ENCODE data around the gene TAGAP. TPM values are rescaled to one million over a fixed set of nuclear protein-coding genes. Genes with fewer than 3 reads are reported as not detected.
A peak's percentile ranks its signal among the peaks of the same experiment; 100 is the strongest.

Gene TAGAP
- total and polyA plus RNA-seq, 10 of the 15 experiments (the other 5 are each of a cell fraction or from before 2014, with no cell fraction given), result 5.3 to 27.4 (median 18.9) TPM

GRCh38 chr6:159080217-159080976 is 35.6 kb upstream of the TAGAP start (continued):
- TF ChIP-seq ATF2 (IDR thresholded peaks at IDR 0.05; ENCODE audit: low read length), result no peak
- TF ChIP-seq ZNF384 (IDR thresholded peaks at IDR 0.05; ENCODE audit: borderline replicate concordance, low read depth, low read length), result no peak
- TF ChIP-seq EP300 (IDR thresholded peaks at IDR 0.05; ENCODE audit: borderline replicate concordance in 1 of 2, control insufficient read depth in 1 of 2, low read depth in 2 of 2, low read length in 2 of 2), result no peak
- no peak for TF ChIP-seq CHD2 (IDR thresholded peaks at IDR 0.05; ENCODE audit: borderline replicate concordance, low read depth, low read length)
- no peak for TF ChIP-seq SREBF1 (IDR thresholded peaks at IDR 0.05; ENCODE audit: low read length)
- TF ChIP-seq YBX1 (IDR thresholded peaks at IDR 0.05), result no peak
- no peak for TF ChIP-seq ZBTB4 (CRISPR knock-in tag; IDR thresholded peaks at IDR 0.05)
- no peak for TF ChIP-seq MTA3 (IDR thresholded peaks at IDR 0.05; ENCODE audit: borderline replicate concordance, low read length)
- no peak for TF ChIP-seq TARDBP (IDR thresholded peaks at IDR 0.05; ENCODE audit: borderline replicate concordance)
- no peak for TF ChIP-seq POLR2A (IDR thresholded peaks at IDR 0.05; ENCODE audit: low read depth, low read length)
- TF ChIP-seq HDAC6 (IDR thresholded peaks at IDR 0.05; ENCODE audit: unreplicated experiment), result no peak
- TF ChIP-seq BCL3 (IDR thresholded peaks at IDR 0.05; ENCODE audit: borderline replicate concordance, insufficient read depth, low read depth, low read length, poor library complexity, severe bottlenecking), result peak; percentile 66
- TF ChIP-seq ZBTB40 (IDR thresholded peaks at IDR 0.05; ENCODE audit: borderline replicate concordance), result no peak
- no peak for TF ChIP-seq RCOR1 (conservative IDR thresholded peaks at IDR 0.05; ENCODE audit: low read depth, low read length)
- TF ChIP-seq ZNF274 (IDR thresholded peaks at IDR 0.05; ENCODE audit: insufficient read depth, insufficient read length), result no peak
- 0 out of 2 replicates have a peak, but pooled peaks have one; percentile 20 for TF ChIP-seq DPF2 (IDR thresholded peaks at IDR 0.05)
- no peak for TF ChIP-seq ELK1 (IDR thresholded peaks at IDR 0.05; ENCODE audit: low read depth, low read length)
- no peak for TF ChIP-seq ASH2L (IDR thresholded peaks at IDR 0.05; ENCODE audit: borderline replicate concordance, low read depth)
